Activated naive CD8-positive, alpha-beta T cell treated with anti-CD3 and anti-CD28 coated beads for 36 hours (primary cell): ENCODE results near the gene SOBP. TPM values are rescaled to one million over a fixed set of nuclear protein-coding genes. Genes with fewer than 3 reads are reported as not detected.
A peak's percentile ranks its signal among the peaks of the same experiment; 100 is the strongest.

Experiments
- DNase-seq: peaks from one replicate; pipeline ENCODE4 v3.0.0; 2021
- H3K27ac Mint-ChIP-seq: one replicate; pipeline ENCODE4 v1.8.0; 2022; ENCODE audit warnings: mild to moderate bottlenecking, moderate library complexity, mixed read lengths
- H3K27me3 Mint-ChIP-seq: one replicate; pipeline ENCODE4 v1.8.0; 2022; ENCODE audit warnings: mild to moderate bottlenecking, mixed read lengths
- H3K36me3 Mint-ChIP-seq: one replicate; pipeline ENCODE4 v1.8.0; 2021; ENCODE audit warnings: mild to moderate bottlenecking, mixed read lengths
- H3K4me1 Mint-ChIP-seq: one replicate; pipeline ENCODE4 v1.8.0; 2021; ENCODE audit warnings: mixed read lengths
- H3K4me3 Mint-ChIP-seq: one replicate; pipeline ENCODE4 v1.8.0; 2022; ENCODE audit warnings: mild to moderate bottlenecking, moderate library complexity, mixed read lengths
- H3K9me3 Mint-ChIP-seq: one replicate; pipeline ENCODE4 v1.8.0; 2022; ENCODE audit warnings: mixed read lengths
- total RNA-seq, 2 experiments: library from RNA; stranded (reverse); gene quantifications; one replicate each; pipeline ENCODE4 v1.2.3, GENCODE V29; 2021

Gene SOBP
- total RNA-seq, 2 experiments from 2014 or later = 0.70 to 2.1 TPM

DNA sequence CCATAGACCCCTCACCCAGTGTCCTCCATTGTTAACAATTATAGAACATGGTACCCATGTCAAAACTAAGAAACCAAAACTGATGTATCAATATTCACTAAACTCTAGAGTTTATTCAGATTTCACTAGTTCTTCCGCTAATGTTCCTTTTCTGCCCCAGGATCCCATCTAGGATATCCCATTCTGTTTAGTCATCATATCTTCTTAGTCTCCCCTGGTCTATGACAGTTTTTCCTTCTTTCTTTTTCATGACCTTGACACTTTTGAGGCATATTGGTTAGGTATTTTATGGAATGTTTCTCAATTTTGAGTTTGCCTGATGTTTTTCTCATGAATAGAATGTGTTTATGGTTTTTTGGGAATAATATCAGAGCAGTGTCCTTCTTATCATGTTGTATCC lies 187.5 kb downstream of the SOBP start:
- H3K36me3 Mint-ChIP-seq = no peaks in the 10 kb centered on the region
- H3K4me3 Mint-ChIP-seq = no peak overlapping the region
- no peak overlapping the region for H3K27ac Mint-ChIP-seq
- no peaks in the 10 kb centered on the region for H3K27me3 Mint-ChIP-seq
- H3K9me3 Mint-ChIP-seq = no peaks in the 10 kb centered on the region
- DNase-seq = no peak
- peaks cover 4% of the 10 kb centered on the region for H3K4me1 Mint-ChIP-seq

DNA sequence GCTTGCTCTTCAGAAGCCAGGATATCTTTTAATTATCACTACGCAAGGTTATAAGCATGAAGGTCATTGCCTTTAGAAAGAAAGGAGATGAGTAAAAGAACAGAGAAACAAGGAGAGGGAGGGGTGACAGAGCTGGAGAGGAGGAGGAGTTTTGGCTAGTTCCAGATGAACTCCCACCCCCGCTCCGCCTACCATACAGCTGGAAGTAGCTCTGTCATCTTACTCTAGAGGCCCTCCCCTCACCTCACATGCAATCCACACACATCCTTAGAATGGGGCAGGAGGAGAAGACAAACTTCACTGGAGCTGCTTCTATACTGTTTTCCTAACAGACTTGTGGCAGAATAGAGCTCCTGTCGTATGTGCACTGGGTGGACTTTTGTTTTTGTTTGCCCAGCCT lies 189.5 kb downstream of the SOBP start:
- Mint-ChIP-seq H3K4me1 (peaks cover 4% of the 10 kb centered on the region), H3K27me3 (no peaks in the 10 kb centered on the region), H3K27ac (no peak overlapping the region), H3K4me3 (no peak overlapping the region), H3K9me3 (peaks cover 6% of the 10 kb centered on the region), H3K36me3 (no peaks in the 10 kb centered on the region)
- no peak for DNase-seq

DNA sequence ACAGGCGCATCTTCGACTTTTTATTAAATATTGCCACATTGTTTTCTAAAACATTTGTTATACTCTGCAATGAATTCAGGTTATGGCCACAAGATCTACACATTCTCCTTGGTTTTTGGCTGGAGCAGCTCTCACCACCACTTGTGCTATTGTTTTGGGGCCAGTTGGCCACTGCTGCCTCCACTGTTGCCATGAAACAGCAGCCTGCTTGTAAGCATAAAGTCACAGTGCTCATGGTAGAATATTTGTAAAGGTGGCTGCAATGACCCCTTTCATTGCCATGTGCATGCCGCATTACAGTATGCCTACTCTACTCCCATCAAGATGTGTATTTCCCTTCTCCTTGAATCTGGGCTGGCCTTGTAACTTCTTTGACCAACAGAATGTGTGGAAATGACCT lies 192.8 kb downstream of the SOBP start:
- Mint-ChIP-seq H3K27me3 (no peaks in the 10 kb centered on the region), H3K27ac (no peak overlapping the region)

DNA sequence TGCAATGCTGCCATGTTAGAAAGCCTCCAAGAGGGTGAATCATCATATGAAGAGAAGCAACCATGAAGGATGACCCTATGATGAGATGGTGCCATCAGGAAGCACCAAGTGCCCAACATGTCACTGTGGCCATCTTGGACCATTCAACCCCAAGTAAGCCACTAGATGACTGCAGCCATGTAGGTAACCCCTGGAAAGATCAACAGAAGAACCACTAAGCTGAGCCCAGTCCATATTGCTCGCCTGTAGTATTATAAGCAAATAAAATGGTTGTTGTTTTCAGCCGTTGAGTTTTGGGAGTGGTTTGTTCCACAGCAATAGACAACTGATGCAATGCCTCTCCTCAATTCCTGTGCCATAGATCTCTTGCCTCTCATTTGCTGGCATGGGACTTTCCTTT lies 193.3 kb downstream of the SOBP start:
- Mint-ChIP-seq H3K4me3 (no peak overlapping the region), H3K9me3 (peaks cover 6% of the 10 kb centered on the region), H3K27me3 (no peaks in the 10 kb centered on the region), H3K36me3 (no peaks in the 10 kb centered on the region), H3K4me1 (no peaks in the 10 kb centered on the region), H3K27ac (no peak overlapping the region)
- DNase-seq = no peak

More for the DNA sequence above, 192.8 kb downstream of the SOBP start:
- Mint-ChIP-seq H3K4me3 (no peak overlapping the region), H3K36me3 (no peaks in the 10 kb centered on the region), H3K4me1 (no peaks in the 10 kb centered on the region), H3K9me3 (peaks cover 6% of the 10 kb centered on the region)
- no peak for DNase-seq

DNA sequence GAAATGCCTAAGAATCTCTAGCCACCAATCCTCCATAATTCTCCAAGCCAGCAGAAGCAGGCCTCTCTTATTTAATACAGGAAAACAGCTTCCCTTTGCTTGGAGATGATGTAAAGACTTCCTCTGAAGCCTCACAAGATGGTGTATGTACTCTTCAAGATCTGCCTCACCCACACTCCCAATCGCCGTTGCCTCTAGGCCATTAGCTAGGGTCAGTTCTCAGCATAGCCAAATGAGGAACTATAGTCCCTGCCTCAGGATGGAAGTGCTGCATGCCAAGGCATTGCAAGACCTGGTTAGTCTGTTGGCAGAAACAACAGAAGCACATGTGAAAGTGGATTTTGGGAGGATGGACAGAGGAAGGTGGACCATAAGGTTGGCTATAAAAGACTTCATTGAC lies 195.1 kb downstream of the SOBP start:
- H3K36me3 Mint-ChIP-seq = no peaks in the 10 kb centered on the region
- H3K4me3 Mint-ChIP-seq = no peak overlapping the region
- H3K27me3 Mint-ChIP-seq = no peaks in the 10 kb centered on the region
- DNase-seq = no peak
- H3K9me3 Mint-ChIP-seq = peaks cover 6% of the 10 kb centered on the region
- peaks cover 2% of the 10 kb centered on the region for H3K4me1 Mint-ChIP-seq
- H3K27ac Mint-ChIP-seq = no peak overlapping the region

DNA sequence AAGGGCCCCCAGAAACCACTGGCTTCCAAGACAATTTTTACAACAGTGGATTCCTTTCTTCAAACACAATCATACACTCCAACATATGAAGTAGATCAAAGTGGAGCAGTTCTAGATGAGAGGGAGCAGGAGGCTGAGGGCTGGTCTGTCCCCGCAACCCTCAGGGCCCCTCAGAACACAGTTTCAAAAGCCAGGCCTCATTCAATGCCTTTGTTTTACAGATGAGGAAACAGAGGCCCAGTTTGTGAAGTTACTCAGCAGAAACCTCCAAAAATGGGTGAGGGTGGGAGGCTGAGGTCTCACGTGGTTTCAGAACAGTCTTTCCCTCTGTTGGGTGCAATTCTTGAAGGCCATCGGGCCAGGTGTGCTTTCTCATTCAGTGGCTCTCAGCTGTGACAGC lies 199.3 kb downstream of the SOBP start:
- no peak for DNase-seq
- no peak overlapping the region for H3K4me3 Mint-ChIP-seq

DNA sequence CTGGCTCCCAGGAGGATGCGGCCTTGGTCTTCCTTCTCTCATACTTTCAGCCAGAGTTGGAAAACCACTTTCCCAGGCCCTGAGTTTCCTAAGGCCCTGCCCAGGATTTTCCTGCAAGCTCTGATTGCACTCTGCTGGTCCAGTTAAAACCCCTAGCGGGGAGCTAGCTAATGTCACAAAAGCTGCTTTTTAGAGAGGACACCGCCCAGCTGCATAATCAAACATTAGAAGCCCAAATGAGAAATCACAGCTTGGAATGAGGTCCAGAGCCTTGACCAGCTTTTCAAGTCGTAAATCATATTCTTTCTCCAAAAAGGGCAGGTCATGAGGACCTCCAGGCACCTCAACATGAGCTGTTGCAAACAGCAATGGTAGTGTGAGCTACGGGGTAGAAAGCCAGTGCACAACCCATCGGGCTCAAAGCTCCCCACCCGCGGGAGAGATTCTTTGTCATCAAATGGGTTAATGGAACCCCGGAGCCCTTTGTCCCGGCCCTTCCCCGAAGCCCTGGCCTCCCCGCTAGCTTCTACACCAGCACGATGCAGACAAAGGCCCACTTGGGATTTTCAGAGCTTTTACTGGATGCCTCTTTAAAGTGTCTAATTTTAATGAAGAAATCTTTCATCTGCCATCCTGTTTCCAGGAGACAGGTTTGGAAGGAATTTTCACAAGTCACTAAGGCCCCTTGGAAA lies 200.2 kb downstream of the SOBP start:
- Mint-ChIP-seq H3K27me3 (no peaks in the 10 kb centered on the region), H3K27ac (no peak overlapping the region), H3K4me3 (no peak overlapping the region), H3K9me3 (no peaks in the 10 kb centered on the region), H3K4me1 (peaks cover 2% of the 10 kb centered on the region), H3K36me3 (no peaks in the 10 kb centered on the region)
- DNase-seq = no peak

More for the DNA sequence above, 199.3 kb downstream of the SOBP start:
- Mint-ChIP-seq H3K9me3 (no peaks in the 10 kb centered on the region), H3K4me1 (peaks cover 2% of the 10 kb centered on the region), H3K27me3 (no peaks in the 10 kb centered on the region), H3K36me3 (no peaks in the 10 kb centered on the region), H3K27ac (no peak overlapping the region)

DNA sequence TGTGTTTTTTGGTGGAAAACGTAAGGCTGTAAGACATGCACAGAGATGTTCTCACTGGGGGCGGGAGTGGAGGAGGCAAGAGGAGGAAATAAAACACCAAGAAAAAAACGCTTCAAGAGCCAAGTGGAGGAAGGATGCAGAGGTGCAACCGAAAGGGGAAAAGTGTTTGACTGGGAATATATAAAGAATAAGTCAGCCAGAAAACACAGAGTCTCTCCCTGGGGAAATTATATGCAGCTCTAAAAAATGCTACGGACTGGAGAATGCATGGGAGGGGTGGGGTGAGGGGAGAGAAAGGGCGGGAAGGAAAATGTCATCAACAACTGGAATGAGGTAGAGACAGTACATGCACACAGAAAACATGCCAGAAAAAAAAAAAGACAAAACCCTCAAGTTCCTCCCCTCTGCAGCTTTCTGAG lies 200.7 kb downstream of the SOBP start:
- Mint-ChIP-seq H3K4me1 (peaks cover 2% of the 10 kb centered on the region), H3K9me3 (no peaks in the 10 kb centered on the region), H3K4me3 (no peak overlapping the region), H3K27ac (no peak overlapping the region), H3K27me3 (no peaks in the 10 kb centered on the region), H3K36me3 (no peaks in the 10 kb centered on the region)
- DNase-seq = no peak

DNA sequence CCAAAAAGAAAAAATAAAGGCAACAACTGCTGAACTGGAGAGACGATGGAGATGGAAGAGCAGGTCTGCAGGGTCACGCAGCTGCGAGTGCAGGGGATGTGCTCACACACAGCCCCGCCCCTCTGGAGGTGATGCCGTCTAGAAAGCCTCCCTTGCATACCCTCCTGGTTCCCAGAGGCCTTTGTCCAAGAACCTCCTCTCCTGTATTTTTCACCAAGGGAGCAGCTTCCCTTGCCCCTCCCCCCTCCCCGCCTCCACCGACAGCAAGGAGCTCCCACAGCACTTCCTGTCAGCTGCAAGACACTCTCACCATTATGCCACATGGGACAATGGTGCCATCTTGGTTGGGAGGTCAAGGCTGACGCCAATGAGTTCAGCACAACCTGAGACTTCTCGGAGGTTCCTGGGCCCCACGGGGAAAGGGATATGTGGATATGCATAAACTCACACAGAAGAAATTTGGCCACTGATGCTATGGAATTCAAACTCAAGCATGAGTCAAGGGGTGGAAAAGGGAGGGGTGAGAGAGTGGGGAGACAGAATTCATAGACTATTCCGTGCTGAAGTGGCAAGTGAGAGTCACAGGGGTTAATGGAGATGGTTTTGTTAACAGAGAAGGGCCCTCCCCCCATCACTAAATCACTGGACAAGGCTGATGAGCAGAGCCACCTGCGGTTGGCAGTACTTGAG lies 201.3 kb downstream of the SOBP start:
- Mint-ChIP-seq H3K4me1 (peaks cover 2% of the 10 kb centered on the region), H3K9me3 (no peaks in the 10 kb centered on the region)

DNA sequence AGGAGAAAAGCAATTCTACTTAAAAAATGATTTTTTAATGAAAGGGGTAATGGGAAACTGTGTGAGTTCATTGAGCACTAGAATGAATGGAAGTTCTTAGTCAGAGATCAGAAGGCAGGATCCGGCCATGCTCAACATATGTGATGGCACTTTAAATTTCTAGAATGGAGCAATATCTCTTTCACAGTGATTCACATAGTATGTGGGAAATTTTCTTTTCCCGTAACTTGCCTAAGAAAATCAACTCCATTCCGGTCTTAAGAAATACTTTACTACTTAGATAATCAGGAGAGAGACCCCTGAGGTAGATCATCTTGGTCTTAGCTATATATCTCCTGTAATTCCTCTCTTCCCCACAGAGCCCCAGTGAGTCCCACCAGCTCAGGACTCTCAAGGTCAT lies 202.4 kb downstream of the SOBP start:
- Mint-ChIP-seq H3K9me3 (no peaks in the 10 kb centered on the region), H3K27me3 (no peaks in the 10 kb centered on the region), H3K4me3 (no peak overlapping the region), H3K4me1 (peaks cover 4% of the 10 kb centered on the region), H3K36me3 (no peaks in the 10 kb centered on the region), H3K27ac (no peak overlapping the region)
- DNase-seq = no peak

More for the DNA sequence above, 201.3 kb downstream of the SOBP start:
- Mint-ChIP-seq H3K36me3 (no peaks in the 10 kb centered on the region), H3K27ac (no peak overlapping the region), H3K4me3 (no peak overlapping the region), H3K27me3 (no peaks in the 10 kb centered on the region)
- no peak for DNase-seq

DNA sequence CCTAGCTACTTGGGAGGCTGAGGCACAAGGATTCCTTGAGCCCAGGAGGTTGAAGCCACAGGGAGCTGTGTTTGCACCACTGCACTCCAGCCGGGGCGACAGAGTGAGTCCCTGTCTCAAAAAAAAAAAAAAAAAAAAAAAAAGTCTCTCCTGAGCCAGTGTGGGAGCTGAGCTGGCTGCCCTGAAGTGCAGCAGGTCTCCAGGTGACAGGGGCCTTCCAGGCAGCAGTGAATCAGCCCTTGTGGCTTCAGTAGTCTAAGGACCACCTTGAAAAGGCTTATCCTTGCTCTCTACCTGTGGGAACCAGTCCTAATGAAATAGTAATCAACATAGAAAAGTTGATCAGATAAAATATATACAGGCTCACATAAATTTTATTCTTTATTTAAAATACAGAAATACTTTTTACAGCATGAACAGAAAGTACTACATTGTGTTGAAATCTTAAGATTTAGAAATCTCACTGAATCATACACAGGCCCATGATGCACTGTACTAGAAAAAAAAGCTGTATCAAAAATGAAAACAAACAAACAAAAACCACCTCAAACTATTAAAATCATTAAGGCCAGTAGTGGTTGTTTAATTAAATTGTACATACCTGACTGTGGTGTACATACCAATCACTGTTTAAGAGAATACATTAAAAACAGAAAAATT lies 205.3 kb downstream of the SOBP start:
- Mint-ChIP-seq H3K9me3 (no peaks in the 10 kb centered on the region), H3K27ac (no peak overlapping the region)

DNA sequence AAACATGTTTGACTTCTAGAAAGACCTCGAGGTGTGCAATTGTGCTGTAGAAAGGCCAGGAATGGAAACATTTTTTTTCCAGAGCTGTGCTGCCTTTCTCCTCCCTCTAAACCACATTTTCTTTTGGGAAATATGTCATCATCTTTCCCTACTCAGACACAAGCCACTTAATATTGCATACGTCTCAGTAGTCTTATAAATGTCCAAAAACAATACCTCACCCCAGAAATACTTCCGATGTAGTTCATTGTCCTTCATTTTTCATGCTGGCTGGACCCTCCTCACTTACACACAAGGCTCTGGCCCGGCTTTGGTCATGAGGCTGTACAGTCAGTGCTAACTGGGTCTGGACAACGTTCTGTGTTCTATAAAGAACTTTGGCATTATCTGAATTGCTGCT lies 207.8 kb downstream of the SOBP start:
- H3K4me3 Mint-ChIP-seq = no peak overlapping the region
- H3K27ac Mint-ChIP-seq = no peak overlapping the region
- peaks cover 28% of the 10 kb centered on the region for H3K4me1 Mint-ChIP-seq
- H3K36me3 Mint-ChIP-seq = no peaks in the 10 kb centered on the region
- no peaks in the 10 kb centered on the region for H3K9me3 Mint-ChIP-seq
- no peak for DNase-seq
- no peaks in the 10 kb centered on the region for H3K27me3 Mint-ChIP-seq

More for the DNA sequence above, 205.3 kb downstream of the SOBP start:
- DNase-seq = no peak
- H3K36me3 Mint-ChIP-seq = no peaks in the 10 kb centered on the region
- no peaks in the 10 kb centered on the region for H3K27me3 Mint-ChIP-seq
- H3K4me3 Mint-ChIP-seq = no peak overlapping the region
- H3K4me1 Mint-ChIP-seq = peaks cover 26% of the 10 kb centered on the region

DNA sequence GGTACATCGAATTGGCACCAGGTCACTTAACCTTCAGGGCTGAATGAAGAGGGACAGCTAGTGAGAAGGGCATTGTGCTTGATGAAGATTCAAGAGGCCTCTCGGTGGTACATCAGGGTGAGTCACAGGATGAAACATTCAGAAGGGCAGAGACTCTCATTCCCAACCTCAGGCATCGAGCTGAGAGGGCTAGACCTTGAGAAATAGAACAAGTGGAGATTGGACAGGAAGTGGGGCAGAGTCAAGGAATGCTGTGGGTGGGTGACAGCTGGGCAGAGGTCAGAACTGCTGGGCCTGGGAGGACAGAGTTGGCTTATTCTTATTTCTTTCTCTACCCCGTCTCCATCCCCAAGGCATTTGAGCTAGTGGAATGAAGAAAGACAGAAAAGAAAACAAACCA lies 208.2 kb downstream of the SOBP start:
- Mint-ChIP-seq H3K36me3 (no peaks in the 10 kb centered on the region), H3K4me3 (no peak overlapping the region), H3K27ac (no peak overlapping the region), H3K9me3 (no peaks in the 10 kb centered on the region), H3K4me1 (peaks cover 28% of the 10 kb centered on the region), H3K27me3 (no peaks in the 10 kb centered on the region)
- no peak for DNase-seq

DNA sequence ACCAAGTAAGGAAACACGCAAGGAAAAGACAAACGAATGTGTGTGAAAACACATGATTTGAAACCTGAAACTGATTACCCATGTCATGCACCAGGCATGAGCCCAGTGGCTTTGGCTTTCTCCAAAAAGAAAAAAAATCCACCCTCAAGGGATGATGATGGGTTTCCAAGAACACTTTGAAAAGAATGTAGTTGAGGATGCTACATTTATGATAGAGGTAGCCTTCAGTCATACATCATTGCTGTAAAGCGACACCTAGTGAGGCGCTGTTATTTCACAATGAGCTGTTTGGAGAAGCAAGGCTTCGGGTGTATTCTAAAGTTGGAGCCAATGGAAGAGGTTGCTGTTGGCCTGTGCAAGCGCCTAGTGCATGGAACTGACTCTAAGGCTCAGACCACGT lies 209.3 kb downstream of the SOBP start:
- Mint-ChIP-seq H3K36me3 (no peaks in the 10 kb centered on the region), H3K4me1 (peaks cover 30% of the 10 kb centered on the region), H3K9me3 (no peaks in the 10 kb centered on the region), H3K27me3 (no peaks in the 10 kb centered on the region), H3K27ac (peak overlapping the region; percentile 44), H3K4me3 (no peak overlapping the region)
- no peak for DNase-seq

DNA sequence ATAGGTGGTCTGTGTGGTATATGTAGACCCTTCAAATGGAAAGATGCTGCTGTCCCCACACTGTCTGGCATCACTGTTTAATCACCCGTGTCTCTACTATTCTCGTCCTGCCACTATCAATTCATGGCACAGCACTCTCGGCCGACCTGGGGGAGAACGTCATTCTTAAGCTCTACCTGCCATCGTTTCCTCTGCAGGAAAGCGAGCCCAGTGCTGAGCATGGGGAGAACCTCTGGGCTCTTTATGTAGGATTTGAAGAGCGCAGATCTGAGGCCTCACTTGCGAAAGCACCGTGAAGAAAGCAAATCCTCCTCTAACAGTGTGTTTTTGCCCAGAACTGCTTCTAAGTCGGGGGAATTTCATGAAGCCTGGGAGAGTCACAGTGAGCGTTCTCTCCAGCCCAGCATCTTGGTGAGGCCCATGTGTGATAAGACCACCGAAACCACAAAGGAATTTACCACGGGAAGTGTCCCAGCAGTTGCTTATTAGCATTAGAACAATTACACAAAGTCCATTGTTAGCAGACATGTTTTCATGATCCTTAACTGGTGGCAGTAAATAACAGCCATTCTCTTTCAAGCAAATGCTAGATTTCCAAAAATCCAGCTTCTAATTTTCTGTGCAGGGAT lies 209.9 kb downstream of the SOBP start:
- H3K27me3 Mint-ChIP-seq = no peaks in the 10 kb centered on the region
- no peaks in the 10 kb centered on the region for H3K9me3 Mint-ChIP-seq
- no peaks in the 10 kb centered on the region for H3K36me3 Mint-ChIP-seq
- no peak for DNase-seq
- H3K4me1 Mint-ChIP-seq = peaks cover 36% of the 10 kb centered on the region
- H3K4me3 Mint-ChIP-seq = no peak overlapping the region
- H3K27ac Mint-ChIP-seq = peak overlapping the region; percentile 44
